Endothelial cell of umbilical vein (primary cell): ENCODE data around the gene GSTO1. TPM values are rescaled to one million over a fixed set of nuclear protein-coding genes. Genes with fewer than 3 reads are reported as not detected.

Experiments
- BruUV-seq: library from RNA; stranded (reverse); fragments of 400-500 nt; replicated peaks from 2 replicates; lab custom pipeline; 2021; lab: Mats Ljungman, UMichigan
- CTCF ChIA-PET: fragments of 300-600, 350-600 bp; sonication (Branson Sonifier 250); formaldehyde crosslinking; loops from one replicate; lab custom pipeline; 2021; ENCODE audit warnings: antibody characterized with exemption, inconsistent platforms; lab: Charles Lee
- POLR2A ChIA-PET: fragments of 300-600, 350-600 bp; sonication (Branson Sonifier 250); formaldehyde crosslinking; loops from one replicate; lab custom pipeline; 2021; ENCODE audit warnings: antibody characterized with exemption, inconsistent platforms; lab: Charles Lee
- DNase-seq: peaks from one replicate; pipeline ENCODE4 v3.0.0-alpha.2; 2011; ENCODE audit warnings: low read depth, low spot score
- FAIRE-seq: peaks from 2 replicates; lab custom pipeline; 2011; peaks lifted over from hg19 to GRCh38; lab: Jason Lieb, UNC
- H2AFZ ChIP-seq: 2 replicates; pipeline ENCODE4 v1.6.0; 2012; ENCODE audit warnings: low read depth, low read length, control low read depth, inconsistent platforms
- H3K27ac ChIP-seq: 2 replicates; pipeline ENCODE4 v1.5.1; 2011; ENCODE audit warnings: low read depth, mild to moderate bottlenecking, control low read depth, low read length, moderate library complexity; ENCODE audit not compliant: insufficient read depth
- H3K27me3 ChIP-seq, 2 experiments: 2 replicates each; pipeline versions ENCODE4 v1.6.0 to v1.6.1; 2011; ENCODE audit warnings: low read length in 2 of 2, mixed read lengths in 1 of 2; ENCODE audit not compliant: control insufficient read depth in 2 of 2, insufficient read depth in 2 of 2
- H3K36me3 ChIP-seq, 2 experiments: 2 replicates in 1 of 2; 3 replicates in 1 of 2; pipeline ENCODE4 v1.5.1; 2011; ENCODE audit warnings: low read length in 2 of 2, mild to moderate bottlenecking in 1 of 2, moderate library complexity in 1 of 2; ENCODE audit not compliant: control insufficient read depth in 2 of 2, insufficient read depth in 2 of 2; ENCODE audit errors: extremely low read depth in 1 of 2
- H3K4me1 ChIP-seq: 3 replicates; pipeline ENCODE4 v1.5.1; 2011; ENCODE audit warnings: mild to moderate bottlenecking, low read length; ENCODE audit not compliant: control insufficient read depth, insufficient read depth; ENCODE audit errors: extremely low read depth
- H3K4me2 ChIP-seq: 2 replicates; pipeline ENCODE4 v1.6.1; 2011; ENCODE audit warnings: low read length, control low read depth, mixed read lengths; ENCODE audit not compliant: insufficient read depth
- H3K4me3 ChIP-seq, 3 experiments: fragments of 200-600 bp in 1 of 3; sonication (generic), shearing (Covaris generic) in 1 of 3; replicated peaks in 1 of 3; 2 replicates each; pipeline ENCODE4 v1.5.1; 2011 to 2016; ENCODE audit warnings: control low read depth in 3 of 3, low read length in 3 of 3, mild to moderate bottlenecking in 2 of 3, inconsistent platforms in 1 of 3, low read depth in 1 of 3, moderate library complexity in 1 of 3; ENCODE audit not compliant: insufficient read depth in 1 of 3
- H3K79me2 ChIP-seq: 2 replicates; pipeline ENCODE4 v1.6.0; 2012; ENCODE audit warnings: low read length, inconsistent platforms; ENCODE audit not compliant: control insufficient read depth, insufficient read depth
- H3K9ac ChIP-seq: replicated peaks from 2 replicates; pipeline ENCODE3; 2011; ENCODE audit warnings: low read length, control low read depth; ENCODE audit not compliant: insufficient read depth; ENCODE audit errors: extremely low read depth
- H3K9me1 ChIP-seq: replicated peaks from 3 replicates; pipeline ENCODE4 v1.6.0; 2011; ENCODE audit warnings: mild to moderate bottlenecking, low read length; ENCODE audit not compliant: control insufficient read depth, insufficient read depth; ENCODE audit errors: extremely low read depth
- H3K9me3 ChIP-seq: replicated peaks from 2 replicates; pipeline ENCODE4 v1.5.1; 2012; ENCODE audit warnings: low read length, inconsistent platforms; ENCODE audit not compliant: control insufficient read depth, insufficient read depth
- H4K20me1 ChIP-seq: replicated peaks from 2 replicates; pipeline ENCODE3; 2011; ENCODE audit warnings: mild to moderate bottlenecking, low read length; ENCODE audit not compliant: control insufficient read depth, insufficient read depth; ENCODE audit errors: extremely low read depth
- EZH2 ChIP-seq: IDR thresholded peaks from 2 replicates; pipeline ENCODE4 v1.6.1; 2012; ENCODE audit warnings: borderline replicate concordance, low read depth, mild to moderate bottlenecking, moderate library complexity, low read length, inconsistent platforms; ENCODE audit not compliant: severe bottlenecking
- FOS ChIP-seq: IDR thresholded peaks from 2 replicates; pipeline ENCODE4 v1.6.1; 2011; ENCODE audit warnings: mild to moderate bottlenecking, low read length, moderate library complexity, borderline replicate concordance; ENCODE audit not compliant: insufficient read depth
- GATA2 ChIP-seq: IDR thresholded peaks from 2 replicates; pipeline ENCODE4 v1.7.0; 2011; ENCODE audit warnings: low read depth, mild to moderate bottlenecking, moderate library complexity, mixed read lengths, low read length; ENCODE audit not compliant: insufficient read length, insufficient read depth
- JUN ChIP-seq: IDR thresholded peaks from 2 replicates; pipeline ENCODE4 v1.6.1; 2011; ENCODE audit warnings: borderline replicate concordance, low read depth; ENCODE audit not compliant: insufficient read length, insufficient read depth
- MYC ChIP-seq: IDR thresholded peaks from one replicate; pipeline ENCODE4 v1.6.1; 2011; ENCODE audit warnings: mild to moderate bottlenecking, low read depth, low read length
- POLR2A ChIP-seq: IDR thresholded peaks from 2 replicates; pipeline ENCODE4 v1.6.1; 2012; ENCODE audit warnings: low read depth, mild to moderate bottlenecking, control low read depth, low read length
- POLR2AphosphoS5 ChIP-seq: IDR thresholded peaks from 2 replicates; pipeline ENCODE4 v1.6.1; 2012; ENCODE audit warnings: low read depth, mild to moderate bottlenecking, control low read depth, low read length, moderate library complexity; ENCODE audit not compliant: insufficient read depth
- dilution Hi-C: fragments of 300-500 bp; cut with MboI; formaldehyde crosslinking; loops from one replicate; pipeline ENCODE4 v1.15.0; 2019; ENCODE audit warnings: low sequenced_read_pairs; ENCODE audit not compliant: extremely low pct_ligation_motif_present
- intact Hi-C: fragments of 100-400 bp; cut with micrococcal nuclease; formaldehyde crosslinking; loops from one replicate; pipeline ENCODE4 v1.10.0; 2022
- polyA plus RNA-seq, 4 experiments: library from polyadenylated mRNA; depleted of rRNA in 3 of 4; stranded (reverse) in 3 of 4; unstranded in 1 of 4; fragments of >200 nt; gene quantifications; 2 replicates each; pipeline versions ENCODE4 v1.2.1 to v1.2.3, GENCODE V29; 2011 to 2012; ENCODE audit warnings: missing spikeins in 1 of 4
- total RNA-seq: library from RNA; stranded (reverse); gene quantifications from 2 replicates; pipeline ENCODE4 v1.2.3, GENCODE V29; 2021
- TF ChIP-seq, protein P1 (sequence below): IDR thresholded peaks from 2 replicates; pipeline ENCODE4 v1.6.1; 2011; ENCODE audit not compliant: insufficient read depth, insufficient read length
- TF ChIP-seq, protein P2 (sequence below), 2 donors: IDR thresholded peaks; 1 replicate in 1 of 2; 2 replicates in 1 of 2; pipeline ENCODE4 v1.5.1; 2011; ENCODE audit warnings: low read length in 2 of 2, mild to moderate bottlenecking in 2 of 2, moderate library complexity in 2 of 2, control low read depth in 1 of 2, inconsistent platforms in 1 of 2, low read depth in 1 of 2; ENCODE audit not compliant: insufficient read depth in 1 of 2; ENCODE audit errors: extremely low read depth in 1 of 2

The GSTO1 gene
- total and polyA plus RNA-seq, 2 donors (not counting 3 experiments of a cell fraction or from before 2014, with no cell fraction given) = 124 to 211 TPM

DNA sequence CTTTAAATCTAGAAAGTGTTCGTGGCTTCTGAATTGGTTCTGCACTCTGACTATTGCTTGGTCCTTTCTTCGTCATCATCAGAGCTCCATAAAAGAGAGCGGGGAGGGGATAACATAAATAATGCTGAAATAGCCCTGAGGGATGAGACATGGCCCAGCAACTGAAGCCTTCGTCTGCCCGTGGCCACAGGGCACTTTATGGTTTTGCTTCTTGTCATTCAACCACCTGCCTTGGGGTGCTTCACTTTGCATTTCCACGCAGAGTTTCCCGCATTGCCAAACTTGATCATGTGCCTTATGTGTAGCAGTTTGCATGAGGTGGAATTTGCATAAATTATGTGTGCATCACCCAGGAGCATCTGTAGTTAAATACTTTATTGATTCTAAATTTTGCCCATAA is 30.2 kb downstream of the GSTO1 start:
- no TSS peak for BruUV-seq
- Histone ChIP-seq H4K20me1 (no peaks in the 10 kb centered on the region), H2AFZ (no peak overlapping the region), H3K4me2 (no peak overlapping the region), H3K27me3 (peaks cover 17 to 22% of the 10 kb centered on the region in 2 experiments), H3K9me1 (no peaks in the 10 kb centered on the region), H3K36me3 (no peaks in the 10 kb centered on the region), H3K9ac (no peak overlapping the region), H3K4me3 (no peak overlapping the region), H3K79me2 (no peaks in the 10 kb centered on the region), H3K4me1 (no peaks in the 10 kb centered on the region), H3K27ac (no peak overlapping the region), H3K9me3 (no peaks in the 10 kb centered on the region)
- dilution Hi-C loops = no loop called here
- CTCF ChIA-PET = interaction anchor here (1.8 to 6.6 kb wide), 2 partner anchors 10 to 65 kb away, joined by 5 to 57 read pairs; no protein-coding TSS in a partner anchor
- POLR2A ChIA-PET = no interaction called here
- no peak for DNase-seq
- FAIRE-seq = no peak
- TF ChIP-seq MYC (no peak), POLR2A (no peak), POLR2AphosphoS5 (no peak), GATA2 (no peak), JUN (no peak), EZH2 (no peak), FOS (no peak)
- TF ChIP-seq, protein P1, sequence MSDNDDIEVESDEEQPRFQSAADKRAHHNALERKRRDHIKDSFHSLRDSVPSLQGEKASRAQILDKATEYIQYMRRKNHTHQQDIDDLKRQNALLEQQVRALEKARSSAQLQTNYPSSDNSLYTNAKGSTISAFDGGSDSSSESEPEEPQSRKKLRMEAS = no peak
- TF ChIP-seq, protein P2, sequence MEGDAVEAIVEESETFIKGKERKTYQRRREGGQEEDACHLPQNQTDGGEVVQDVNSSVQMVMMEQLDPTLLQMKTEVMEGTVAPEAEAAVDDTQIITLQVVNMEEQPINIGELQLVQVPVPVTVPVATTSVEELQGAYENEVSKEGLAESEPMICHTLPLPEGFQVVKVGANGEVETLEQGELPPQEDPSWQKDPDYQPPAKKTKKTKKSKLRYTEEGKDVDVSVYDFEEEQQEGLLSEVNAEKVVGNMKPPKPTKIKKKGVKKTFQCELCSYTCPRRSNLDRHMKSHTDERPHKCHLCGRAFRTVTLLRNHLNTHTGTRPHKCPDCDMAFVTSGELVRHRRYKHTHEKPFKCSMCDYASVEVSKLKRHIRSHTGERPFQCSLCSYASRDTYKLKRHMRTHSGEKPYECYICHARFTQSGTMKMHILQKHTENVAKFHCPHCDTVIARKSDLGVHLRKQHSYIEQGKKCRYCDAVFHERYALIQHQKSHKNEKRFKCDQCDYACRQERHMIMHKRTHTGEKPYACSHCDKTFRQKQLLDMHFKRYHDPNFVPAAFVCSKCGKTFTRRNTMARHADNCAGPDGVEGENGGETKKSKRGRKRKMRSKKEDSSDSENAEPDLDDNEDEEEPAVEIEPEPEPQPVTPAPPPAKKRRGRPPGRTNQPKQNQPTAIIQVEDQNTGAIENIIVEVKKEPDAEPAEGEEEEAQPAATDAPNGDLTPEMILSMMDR (IDR thresholded peaks at IDR 0.05; ENCODE audit: extremely low read depth in 1 of 2, insufficient read depth in 1 of 2, low read depth in 1 of 2, low read length in 2 of 2) = no peak
- intact Hi-C loops = no loop called here
